Activated gamma-delta T cell treated with Interleukin-2 at 50 U/mL for 16 hours (primary cell): ENCODE data around the gene COQ8A.
"Not testable (repeated sequence)": the region's sequence is repeated elsewhere in the genome, so short reads cannot be mapped to it uniquely, and the experiment has no call there.

Experiments
- DNase-seq: peaks from one replicate; pipeline ENCODE4 v3.0.0-alpha.2; 2020

COQ8A gene

GRCh38 chr1:226953175-226953800 lies 13.2 kb downstream of the COQ8A start:
- no peak for DNase-seq

- DNase-seq: no peak
These were observed 14.2 kb downstream of the COQ8A start for GRCh38 chr1:226954337-226954736.

GRCh38 chr1:226954777-226955176 lies 14.7 kb downstream of the COQ8A start:
- DNase-seq: no peak

GRCh38 chr1:226955857-226956256 lies 15.8 kb downstream of the COQ8A start:
- DNase-seq: not testable (repeated sequence)

- DNase-seq: no peak
These were observed 17.0 kb downstream of the COQ8A start for GRCh38 chr1:226956942-226957713.

GRCh38 chr1:226957714-226958113 lies 17.6 kb downstream of the COQ8A start:
- no peak for DNase-seq

GRCh38 chr1:226958300-226958699 lies 18.2 kb downstream of the COQ8A start:
- no peak for DNase-seq

GRCh38 chr1:226960256-226960655 lies 20.2 kb downstream of the COQ8A start:
- no peak for DNase-seq

GRCh38 chr1:226960944-226961765 lies 21.1 kb downstream of the COQ8A start:
- DNase-seq: no peak

GRCh38 chr1:226962421-226963391 lies 22.6 kb downstream of the COQ8A start:
- DNase-seq: no peak

- DNase-seq: no peak
These were observed 24.0 kb downstream of the COQ8A start for GRCh38 chr1:226964068-226964425.

- no peak for DNase-seq
These were observed 24.8 kb downstream of the COQ8A start for GRCh38 chr1:226964611-226965486.

GRCh38 chr1:226965581-226966440 lies 25.7 kb downstream of the COQ8A start:
- DNase-seq: no peak

- no peak for DNase-seq
These were observed 26.6 kb downstream of the COQ8A start for GRCh38 chr1:226966683-226967082.

GRCh38 chr1:226967665-226968064 lies 27.6 kb downstream of the COQ8A start:
- DNase-seq: no peak

- DNase-seq: no peak
These were observed 31.7 kb downstream of the COQ8A start for GRCh38 chr1:226971765-226972164.

GRCh38 chr1:226972931-226973330 lies 32.8 kb downstream of the COQ8A start:
- DNase-seq: no peak

- DNase-seq: no peak
These were observed 33.3 kb downstream of the COQ8A start for GRCh38 chr1:226973371-226973897.

- no peak for DNase-seq
These were observed 33.9 kb downstream of the COQ8A start for GRCh38 chr1:226973898-226974543.
